Activated T-cell treated with anti-CD3 and anti-CD28 coated beads, Interleukin-2, amount 50 U/mL, for 48 hours (primary cell): ENCODE measurements around the gene CLASP2.

ENCODE experiments used
- DNase-seq, 2 experiments: peaks; one replicate each; pipeline ENCODE4 v3.0.0-alpha.2; 2020

CLASP2 gene

GRCh38 chr3:33629219-33629618 is 88.8 kb downstream of the CLASP2 start:
- no peak for DNase-seq

DNA sequence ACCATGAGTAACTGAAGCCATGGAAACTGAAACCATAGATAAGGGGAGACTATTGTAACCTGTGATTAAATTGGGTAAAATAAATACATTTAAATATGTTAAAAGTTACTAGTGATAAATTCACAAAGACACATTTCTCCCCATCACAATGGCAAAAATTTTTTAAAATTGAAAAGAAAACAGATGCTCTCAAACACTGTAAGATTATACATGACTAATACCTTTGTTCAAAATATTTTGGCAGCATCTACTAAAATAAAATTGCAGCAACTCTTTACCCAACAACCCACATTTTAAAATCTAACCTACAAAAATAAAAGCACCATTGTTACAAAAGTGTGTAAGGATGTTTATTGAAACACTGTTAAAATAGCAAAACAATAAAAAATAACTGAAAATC is 93.3 kb downstream of the CLASP2 start:
- no peak for DNase-seq

DNA sequence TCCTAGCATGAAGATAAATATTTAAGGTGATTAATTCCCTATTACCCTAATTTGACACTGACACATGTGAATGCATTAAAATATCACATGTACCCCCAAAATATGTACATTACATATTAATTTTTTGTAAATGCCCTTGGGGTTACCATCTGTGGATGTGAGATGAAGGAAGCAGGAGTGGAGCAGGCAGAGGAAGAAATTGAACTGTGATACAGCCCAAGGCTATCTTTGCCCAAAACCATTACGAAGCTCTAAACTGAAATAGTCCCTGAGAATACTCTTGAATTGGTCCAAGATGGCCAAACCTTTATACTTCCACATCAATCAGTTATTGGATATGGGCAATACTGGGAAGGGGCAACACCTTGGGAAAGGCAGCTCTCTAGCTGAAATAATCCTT is 105.0 kb downstream of the CLASP2 start:
- no peak for DNase-seq

GRCh38 chr3:33612607-33613006 is 105.4 kb downstream of the CLASP2 start:
- no peak for DNase-seq

- no peak for DNase-seq
Observed at GRCh38 chr3:33602829-33603228, 115.2 kb downstream of the CLASP2 start.

DNA sequence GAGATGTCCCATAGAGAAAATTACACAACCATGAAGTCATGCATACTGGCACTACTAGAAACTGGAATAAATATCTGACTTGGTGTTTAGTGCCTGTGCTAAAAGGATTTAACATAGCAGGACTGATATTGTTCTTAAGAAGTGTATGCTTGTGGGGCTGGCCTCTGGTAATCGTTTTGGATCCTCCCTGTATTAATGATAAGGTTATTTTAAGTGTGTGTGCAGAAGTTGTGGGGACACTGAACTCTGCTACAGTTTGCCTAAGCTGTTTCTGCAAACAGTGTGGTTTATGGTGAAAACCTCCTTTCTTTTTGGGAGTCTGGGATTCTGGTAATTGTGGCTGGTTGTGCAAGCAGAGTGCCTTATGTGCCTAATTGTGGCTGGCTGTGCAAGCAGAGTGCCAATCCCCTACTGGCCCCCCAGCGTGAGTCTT is 120.8 kb downstream of the CLASP2 start:
- DNase-seq: no peak

DNA sequence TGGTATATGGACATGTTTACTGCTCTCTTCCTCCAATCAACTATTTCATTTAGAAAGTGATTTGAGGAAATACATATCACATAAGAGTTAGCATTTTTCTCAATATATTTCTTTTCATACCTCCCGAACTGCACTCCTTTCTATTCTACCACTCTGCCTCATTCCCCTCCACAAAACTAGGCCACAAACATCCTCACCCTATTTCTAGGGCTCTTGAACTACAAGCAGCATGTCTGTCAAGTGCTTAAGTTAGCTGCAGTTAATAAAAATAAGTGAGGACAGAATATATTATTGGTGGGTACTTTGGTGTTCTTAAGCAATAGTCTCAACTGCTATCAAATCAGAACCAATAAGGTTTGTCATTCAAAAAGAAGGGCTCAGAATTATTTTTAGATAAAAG is 125.1 kb downstream of the CLASP2 start:
- no peak for DNase-seq

- DNase-seq: no peak
Observed at GRCh38 chr3:33590541-33590940, 127.5 kb downstream of the CLASP2 start.

- no peak for DNase-seq
Observed at GRCh38 chr3:33586402-33586801, 131.7 kb downstream of the CLASP2 start.

GRCh38 chr3:33582234-33582633 is 135.8 kb downstream of the CLASP2 start:
- no peak for DNase-seq

- no peak for DNase-seq
Observed at GRCh38 chr3:33581666-33582065, 136.4 kb downstream of the CLASP2 start.

DNA sequence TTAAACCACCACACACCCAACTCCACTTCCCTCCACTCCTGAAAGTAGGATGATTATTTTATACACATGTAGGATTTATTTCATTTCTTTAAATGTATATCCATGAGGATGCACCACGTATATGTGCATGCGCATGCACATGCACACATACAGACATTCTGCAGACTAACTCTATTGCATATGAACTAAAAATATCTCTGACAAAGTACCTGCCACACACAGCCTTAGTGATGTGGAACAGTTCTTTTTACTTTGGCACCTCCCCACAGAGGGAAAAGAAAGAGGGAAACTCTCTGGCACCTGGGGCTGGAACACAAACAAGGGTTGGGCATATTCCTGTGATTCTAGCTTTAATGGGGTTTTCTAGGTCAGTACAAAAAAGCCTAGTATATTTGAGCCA is 138.2 kb downstream of the CLASP2 start:
- DNase-seq: no peak

DNA sequence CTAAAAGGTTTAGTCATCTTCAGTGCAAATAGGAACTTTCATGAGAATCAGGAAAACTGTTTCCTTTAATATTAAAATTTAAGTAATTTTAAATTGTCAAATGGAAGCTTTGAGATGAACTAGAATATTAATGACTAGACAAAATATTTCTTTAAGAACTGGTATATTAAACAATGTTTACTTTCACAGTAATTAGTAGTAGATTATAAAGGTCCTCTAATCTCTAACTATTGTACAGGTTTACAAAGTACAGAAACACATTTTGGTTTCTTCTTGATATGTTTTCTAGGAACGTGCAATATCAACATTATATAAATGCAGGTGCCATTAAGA is 138.9 kb downstream of the CLASP2 start:
- no peak for DNase-seq

DNA sequence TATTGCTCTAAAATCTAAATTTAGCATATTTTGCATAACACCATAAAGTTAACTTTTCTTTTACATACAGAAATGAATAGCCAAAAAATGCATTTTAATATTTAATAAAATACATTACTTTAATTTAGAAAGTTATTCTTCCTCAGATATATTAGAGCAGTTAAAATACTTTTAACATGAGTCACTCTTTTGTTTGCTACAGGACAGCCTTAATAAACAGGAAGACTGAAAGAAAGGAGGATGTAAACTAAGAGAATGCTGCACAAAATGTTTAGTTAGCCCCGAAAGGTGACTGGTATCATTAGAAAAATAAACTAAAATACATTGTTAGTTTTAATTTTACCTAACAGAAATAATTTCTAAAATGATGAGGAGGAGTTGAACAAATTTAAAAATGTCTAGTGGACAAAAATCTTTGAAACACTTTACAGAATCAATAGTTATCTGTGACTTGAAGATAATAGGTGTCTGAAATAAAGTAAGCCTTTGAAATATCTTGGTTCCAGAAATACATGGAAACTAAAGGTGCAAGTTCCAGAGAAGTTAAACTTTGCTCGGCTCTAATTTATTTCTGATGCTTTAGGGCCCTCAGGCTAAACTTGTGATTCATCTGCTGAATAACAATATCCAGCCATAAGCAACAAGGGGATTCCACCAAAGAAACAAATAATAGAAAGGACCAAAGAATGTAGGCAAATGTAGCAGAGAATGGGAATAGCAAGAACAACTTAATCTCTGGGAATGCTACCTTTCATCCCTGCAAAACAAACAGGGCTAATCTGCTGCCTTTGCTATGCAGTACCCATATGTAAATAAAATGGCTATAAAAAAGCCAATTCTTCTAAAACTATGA is 139.5 kb downstream of the CLASP2 start:
- DNase-seq: no peak

GRCh38 chr3:33577588-33577987 is 140.5 kb downstream of the CLASP2 start:
- DNase-seq: no peak

- no peak for DNase-seq
Observed at GRCh38 chr3:33577173-33577572, 140.9 kb downstream of the CLASP2 start.

DNA sequence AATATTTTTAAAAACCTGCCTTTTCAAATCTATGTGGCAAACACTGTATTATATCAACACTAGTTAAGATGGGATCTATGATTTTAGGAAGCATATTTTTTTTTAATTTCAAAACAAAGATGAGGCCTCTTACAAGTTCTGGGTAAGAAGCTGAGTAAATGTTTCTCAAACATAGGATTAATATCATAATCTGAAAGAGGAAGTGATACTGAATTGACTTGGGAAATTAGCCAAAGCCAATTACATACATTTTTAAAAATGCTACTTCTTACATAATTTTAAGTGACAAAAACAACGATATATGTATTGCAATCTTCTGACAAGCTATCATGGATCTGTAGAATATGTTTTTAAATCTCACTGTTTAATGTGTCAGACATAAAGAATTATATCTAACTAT is 142.7 kb downstream of the CLASP2 start:
- DNase-seq: no peak

GRCh38 chr3:33557829-33558228 is 160.2 kb downstream of the CLASP2 start:
- DNase-seq: no peak

GRCh38 chr3:33557279-33557678 is 160.8 kb downstream of the CLASP2 start:
- no peak for DNase-seq

- DNase-seq: no peak
Observed at GRCh38 chr3:33547101-33547500, 171.0 kb downstream of the CLASP2 start.

GRCh38 chr3:33544126-33544525 is 173.9 kb downstream of the CLASP2 start:
- DNase-seq: no peak

DNA sequence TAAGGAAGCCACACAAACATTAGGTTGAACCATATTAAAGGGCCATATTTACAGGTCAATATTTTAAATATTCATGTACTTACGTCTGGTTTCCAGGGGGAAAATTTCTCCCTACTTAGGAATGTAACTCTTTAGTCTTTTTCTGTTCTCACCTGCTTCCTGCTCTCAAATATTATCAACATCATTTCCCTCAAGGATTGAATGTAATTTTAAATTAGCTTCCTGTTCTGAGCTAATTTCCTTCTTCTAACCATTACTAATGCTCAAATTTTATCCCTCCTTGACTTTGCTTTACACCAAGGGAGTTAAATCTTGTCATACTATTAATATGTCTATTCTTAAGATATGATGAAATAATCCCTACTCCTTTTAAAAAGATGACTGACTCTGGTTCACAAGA is 174.5 kb downstream of the CLASP2 start:
- DNase-seq: no peak

DNA sequence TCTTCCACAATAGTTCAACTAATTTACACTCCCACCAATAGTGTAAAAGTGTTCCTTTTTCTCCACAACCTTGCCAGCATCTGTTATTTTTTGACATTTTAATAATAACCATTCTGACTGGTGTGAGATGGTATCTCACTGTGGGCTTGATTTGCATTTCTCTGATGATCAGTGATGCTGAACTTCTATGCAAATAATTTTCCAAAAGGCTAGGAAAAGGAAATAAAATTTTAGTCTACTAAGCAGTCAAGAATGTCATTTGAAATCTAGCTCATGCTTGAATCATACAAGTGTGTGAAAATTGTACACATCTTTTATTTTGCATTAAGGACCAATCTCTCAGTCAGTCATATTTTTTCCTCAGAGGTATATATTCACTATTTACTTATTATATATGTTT is 176.1 kb downstream of the CLASP2 start:
- no peak for DNase-seq

GRCh38 chr3:33538678-33539339 is 179.2 kb downstream of the CLASP2 start:
- DNase-seq: no peak

DNA sequence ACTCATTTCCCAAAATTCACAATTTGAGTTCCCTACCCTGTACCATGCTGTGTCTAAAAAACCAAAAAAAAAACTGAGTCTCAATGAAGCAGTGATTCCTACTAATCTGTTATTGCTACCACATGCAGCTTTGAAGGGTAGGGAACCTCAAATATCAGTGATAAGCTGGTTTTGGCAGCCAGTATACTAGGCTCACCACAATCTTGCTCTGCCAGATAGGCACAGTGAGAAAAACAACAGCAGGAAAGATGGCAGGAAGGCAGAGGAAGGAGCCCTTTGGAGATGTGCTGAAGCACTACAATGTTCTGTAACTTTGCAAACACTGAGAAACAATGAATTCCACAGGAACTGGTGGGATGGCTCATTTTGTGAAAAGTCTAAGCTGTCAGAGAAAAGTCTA is 180.9 kb downstream of the CLASP2 start:
- no peak for DNase-seq
